Trophoblast cell (in vitro differentiated cells and primary cell): Measurements from ENCODE around the gene THADA.

Experiments
- DNase-seq, 2 donors: peaks; one replicate each; pipeline ENCODE4 v3.0.0-alpha.2; 2016
- H2AFZ ChIP-seq: 2 replicates; pipeline ENCODE4 v1.6.1; 2013; ENCODE audit warnings: low read length, moderate library complexity, mild to moderate bottlenecking; ENCODE audit not compliant: insufficient read depth, poor library complexity
- H2AK5ac ChIP-seq: 2 replicates; pipeline ENCODE4 v1.6.1; 2013; ENCODE audit warnings: mild to moderate bottlenecking, low read length
- H2BK120ac ChIP-seq: 2 replicates; pipeline ENCODE4 v1.6.1; 2013; ENCODE audit warnings: low read length, mild to moderate bottlenecking, moderate library complexity; ENCODE audit not compliant: insufficient read depth, poor library complexity
- H2BK12ac ChIP-seq: 2 replicates; pipeline ENCODE4 v1.6.1; 2013; ENCODE audit warnings: mild to moderate bottlenecking, low read length, moderate library complexity
- H2BK5ac ChIP-seq: 2 replicates; pipeline ENCODE4 v1.6.1; 2013; ENCODE audit warnings: low read length, low read depth, moderate library complexity, mild to moderate bottlenecking; ENCODE audit not compliant: poor library complexity
- H3K14ac ChIP-seq: 2 replicates; pipeline ENCODE4 v1.6.1; 2013; ENCODE audit warnings: mild to moderate bottlenecking, low read length
- H3K18ac ChIP-seq: 2 replicates; pipeline ENCODE4 v1.6.1; 2013; ENCODE audit warnings: mild to moderate bottlenecking, low read length
- H3K23ac ChIP-seq: 2 replicates; pipeline ENCODE4 v1.6.1; 2013; ENCODE audit warnings: low read length
- H3K27ac ChIP-seq: 2 replicates; pipeline ENCODE4 v1.5.1; 2013; ENCODE audit warnings: low read depth, mild to moderate bottlenecking, inconsistent platforms, low read length, moderate library complexity
- H3K27me3 ChIP-seq: 2 replicates; pipeline ENCODE4 v1.6.1; 2013; ENCODE audit warnings: inconsistent platforms, mild to moderate bottlenecking, low read length, moderate library complexity; ENCODE audit not compliant: insufficient read depth
- H3K36me3 ChIP-seq, 2 experiments: 1 replicate in 1 of 2; 2 replicates in 1 of 2; pipeline ENCODE4 v1.6.1; 2013; ENCODE audit warnings: low read length in 2 of 2, mild to moderate bottlenecking in 2 of 2, moderate library complexity in 1 of 2; ENCODE audit not compliant: insufficient read depth in 2 of 2, control insufficient read depth in 1 of 2
- H3K4ac ChIP-seq: 2 replicates; pipeline ENCODE4 v1.6.1; 2013; ENCODE audit warnings: low read depth, mild to moderate bottlenecking, low read length, moderate library complexity
- H3K4me1 ChIP-seq, 2 experiments: 1 replicate in 1 of 2; 2 replicates in 1 of 2; pipeline ENCODE4 v1.6.1; 2013; ENCODE audit warnings: low read length in 2 of 2, mild to moderate bottlenecking in 2 of 2, moderate library complexity in 1 of 2; ENCODE audit not compliant: insufficient read depth in 2 of 2, control insufficient read depth in 1 of 2
- H3K4me2 ChIP-seq: 2 replicates; pipeline ENCODE4 v1.6.1; 2013; ENCODE audit warnings: inconsistent platforms, mild to moderate bottlenecking, low read length, moderate library complexity
- H3K4me3 ChIP-seq: 2 replicates; pipeline ENCODE4 v1.5.1; 2013; ENCODE audit warnings: mild to moderate bottlenecking, low read depth, low read length, inconsistent platforms
- H3K79me1 ChIP-seq: one replicate; pipeline ENCODE4 v1.6.1; 2013; ENCODE audit warnings: low read length
- H3K79me2 ChIP-seq: 2 replicates; pipeline ENCODE4 v1.6.1; 2013; ENCODE audit warnings: low read length, mild to moderate bottlenecking; ENCODE audit not compliant: control insufficient read depth, insufficient read depth, poor library complexity
- H3K9ac ChIP-seq: 2 replicates; pipeline ENCODE4 v1.6.1; 2013; ENCODE audit warnings: mild to moderate bottlenecking, low read length
- H3K9me3 ChIP-seq: 2 replicates; pipeline ENCODE4 v1.6.1; 2013; ENCODE audit warnings: low read depth, mild to moderate bottlenecking, control low read depth, inconsistent platforms, low read length; ENCODE audit not compliant: insufficient read depth
- H4K12ac ChIP-seq: 2 replicates; pipeline ENCODE4 v1.6.1; 2013; ENCODE audit warnings: low read depth, mild to moderate bottlenecking, low read length, moderate library complexity
- H4K8ac ChIP-seq: 2 replicates; pipeline ENCODE4 v1.6.1; 2013; ENCODE audit warnings: low read depth, mild to moderate bottlenecking, low read length, moderate library complexity
- H4K91ac ChIP-seq: one replicate; pipeline ENCODE4 v1.6.1; 2013; ENCODE audit warnings: low read depth, mild to moderate bottlenecking, low read length, moderate library complexity
- WGBS: extraction: QIAGEN DNeasy Blood & Tissue Kit; methylation state at CpG from one replicate; pipeline ENCODE4 v1.1.7; 2013; ENCODE audit warnings: missing lambda C conversion rate; ENCODE audit not compliant: insufficient read length, insufficient coverage; ENCODE audit errors: extremely low coverage; 5-methylcytosine and 5-hydroxymethylcytosine counted together

Gene THADA

GRCh38 chr2:43280994-43281393, 314.8 kb downstream of the THADA start:
- Histone ChIP-seq H3K79me1 (peaks cover 8% of the 10 kb centered on the region), H4K91ac (no peak overlapping the region), H3K4me3 (no peak overlapping the region), H3K4me2 (no peak overlapping the region), H3K36me3 (peaks cover 10 to 17% of the 10 kb centered on the region in 2 experiments), H3K27ac (no peak overlapping the region), H2AK5ac (no peak overlapping the region), H3K27me3 (no peaks in the 10 kb centered on the region), H3K14ac (no peak overlapping the region), H3K4ac (no peak overlapping the region), H3K79me2 (no peaks in the 10 kb centered on the region), H3K23ac (no peak overlapping the region), H4K12ac (no peak overlapping the region), H2BK120ac (no peak overlapping the region), H3K4me1 (peaks cover 9 to 12% of the 10 kb centered on the region in 2 experiments), H3K18ac (no peak overlapping the region), H3K9ac (no peak overlapping the region), H4K8ac (no peak overlapping the region), H2AFZ (no peak overlapping the region), H2BK5ac (no peak overlapping the region), H2BK12ac (no peak overlapping the region), H3K9me3 (peaks cover 8% of the 10 kb centered on the region)
- DNase-seq = no peak
- WGBS = no CpG with 5 or more reads among the region's 2 CpGs

- H3K4ac ChIP-seq = no peak overlapping the region
- no peak overlapping the region for H4K8ac ChIP-seq
- no peak overlapping the region for H3K18ac ChIP-seq
- H2BK120ac ChIP-seq = no peak overlapping the region
- no peak overlapping the region for H3K4me2 ChIP-seq
- H2AK5ac ChIP-seq = no peak overlapping the region
- no peaks in the 10 kb centered on the region for H3K27me3 ChIP-seq
- H3K27ac ChIP-seq = no peak overlapping the region
- H3K14ac ChIP-seq = no peak overlapping the region
- no peak overlapping the region for H2BK12ac ChIP-seq
- no peak overlapping the region for H2AFZ ChIP-seq
- WGBS = no CpG with 5 or more reads among the region's 8 CpGs
- H3K79me2 ChIP-seq = no peaks in the 10 kb centered on the region
- H4K12ac ChIP-seq = no peak overlapping the region
- H3K9me3 ChIP-seq = peaks cover 4% of the 10 kb centered on the region
- no peak overlapping the region for H2BK5ac ChIP-seq
- H3K9ac ChIP-seq = no peak overlapping the region
- no peak for DNase-seq
- H3K4me1 ChIP-seq = peaks cover 10 to 18% of the 10 kb centered on the region in 2 experiments
- no peak overlapping the region for H3K23ac ChIP-seq
- H4K91ac ChIP-seq = no peak overlapping the region
- no peak overlapping the region for H3K4me3 ChIP-seq
- H3K36me3 ChIP-seq = peaks cover 5 to 6% of the 10 kb centered on the region in 2 experiments
- peaks cover 14% of the 10 kb centered on the region for H3K79me1 ChIP-seq
These were observed 316.5 kb downstream of the THADA start for GRCh38 chr2:43279317-43279840.

GRCh38 chr2:43278564-43279220, 317.1 kb downstream of the THADA start:
- Histone ChIP-seq H3K4me2 (no peak overlapping the region), H3K79me1 (peaks cover 19% of the 10 kb centered on the region), H2BK120ac (peak overlapping the region; percentile 26), H4K91ac (peak overlapping the region; percentile 65), H4K8ac (no peak overlapping the region), H3K9ac (no peak overlapping the region), H3K4me3 (no peak overlapping the region), H3K79me2 (no peaks in the 10 kb centered on the region), H3K9me3 (no peaks in the 10 kb centered on the region), H3K23ac (no peak overlapping the region), H3K27ac (no peak overlapping the region), H2AK5ac (no peak overlapping the region), H2BK12ac (peak overlapping the region; percentile 26), H3K36me3 (peaks cover 2% of the 10 kb centered on the region in 2 experiments), H4K12ac (no peak overlapping the region), H3K4me1 (peaks cover 14 to 24% of the 10 kb centered on the region in 2 experiments), H3K14ac (peak overlapping the region; percentile 62), H3K4ac (no peak overlapping the region), H2AFZ (no peak overlapping the region), H3K18ac (no peak overlapping the region), H3K27me3 (no peaks in the 10 kb centered on the region), H2BK5ac (no peak overlapping the region)
- WGBS = no CpG with 5 or more reads among the region's 10 CpGs
- no peak for DNase-seq

- Histone ChIP-seq H3K27me3 (no peaks in the 10 kb centered on the region), H3K4ac (no peak overlapping the region), H4K8ac (peak overlapping the region; percentile 7), H2BK5ac (peak overlapping the region; percentile 13), H2BK12ac (peak overlapping the region; percentile 86), H3K36me3 (peaks cover 0 to 2% of the 10 kb centered on the region in 2 experiments), H4K91ac (peak overlapping the region; percentile 49), H3K14ac (peak overlapping the region; percentile 45), H3K4me2 (no peak overlapping the region), H2AFZ (no peak overlapping the region), H3K18ac (peak overlapping the region; percentile 10), H3K79me1 (peaks cover 19% of the 10 kb centered on the region), H3K9ac (no peak overlapping the region), H3K9me3 (no peaks in the 10 kb centered on the region), H3K27ac (peak overlapping the region; percentile 37), H2AK5ac (peak overlapping the region; percentile 36), H3K4me1 (peaks cover 16 to 26% of the 10 kb centered on the region in 2 experiments), H3K4me3 (no peak overlapping the region), H2BK120ac (peak overlapping the region; percentile 27), H3K23ac (no peak overlapping the region), H4K12ac (no peak overlapping the region), H3K79me2 (no peaks in the 10 kb centered on the region)
- no CpG with 5 or more reads among the region's 3 CpGs for WGBS
- DNase-seq = no peak
These were observed 318.9 kb downstream of the THADA start for GRCh38 chr2:43276962-43277391.
